Endothelial cell of umbilical vein (primary cell): ENCODE data around the gene SPDEF. TPM values are rescaled to one million over a fixed set of nuclear protein-coding genes. Genes with fewer than 3 reads are reported as not detected.

Experiments used
- BruUV-seq: library from RNA; stranded (reverse); fragments of 400-500 nt; replicated peaks from 2 replicates; lab custom pipeline; 2021; lab: Mats Ljungman, UMichigan
- CTCF ChIA-PET: fragments of 300-600, 350-600 bp; sonication (Branson Sonifier 250); formaldehyde crosslinking; loops from one replicate; lab custom pipeline; 2021; ENCODE audit warnings: antibody characterized with exemption, inconsistent platforms; lab: Charles Lee
- POLR2A ChIA-PET: fragments of 300-600, 350-600 bp; sonication (Branson Sonifier 250); formaldehyde crosslinking; loops from one replicate; lab custom pipeline; 2021; ENCODE audit warnings: antibody characterized with exemption, inconsistent platforms; lab: Charles Lee
- DNase-seq: peaks from one replicate; pipeline ENCODE4 v3.0.0-alpha.2; 2011; ENCODE audit warnings: low read depth, low spot score
- FAIRE-seq: peaks from 2 replicates; lab custom pipeline; 2011; peaks lifted over from hg19 to GRCh38; lab: Jason Lieb, UNC
- H2AFZ ChIP-seq: 2 replicates; pipeline ENCODE4 v1.6.0; 2012; ENCODE audit warnings: low read depth, low read length, control low read depth, inconsistent platforms
- H3K27ac ChIP-seq: 2 replicates; pipeline ENCODE4 v1.5.1; 2011; ENCODE audit warnings: low read depth, mild to moderate bottlenecking, control low read depth, low read length, moderate library complexity; ENCODE audit not compliant: insufficient read depth
- H3K27me3 ChIP-seq, 2 experiments: 2 replicates each; pipeline versions ENCODE4 v1.6.0 to v1.6.1; 2011; ENCODE audit warnings: low read length in 2 of 2, mixed read lengths in 1 of 2; ENCODE audit not compliant: control insufficient read depth in 2 of 2, insufficient read depth in 2 of 2
- H3K36me3 ChIP-seq, 2 experiments: 2 replicates in 1 of 2; 3 replicates in 1 of 2; pipeline ENCODE4 v1.5.1; 2011; ENCODE audit warnings: low read length in 2 of 2, mild to moderate bottlenecking in 1 of 2, moderate library complexity in 1 of 2; ENCODE audit not compliant: control insufficient read depth in 2 of 2, insufficient read depth in 2 of 2; ENCODE audit errors: extremely low read depth in 1 of 2
- H3K4me1 ChIP-seq: 3 replicates; pipeline ENCODE4 v1.5.1; 2011; ENCODE audit warnings: mild to moderate bottlenecking, low read length; ENCODE audit not compliant: control insufficient read depth, insufficient read depth; ENCODE audit errors: extremely low read depth
- H3K4me2 ChIP-seq: 2 replicates; pipeline ENCODE4 v1.6.1; 2011; ENCODE audit warnings: low read length, control low read depth, mixed read lengths; ENCODE audit not compliant: insufficient read depth
- H3K4me3 ChIP-seq, 3 experiments: fragments of 200-600 bp in 1 of 3; sonication (generic), shearing (Covaris generic) in 1 of 3; replicated peaks in 1 of 3; 2 replicates each; pipeline ENCODE4 v1.5.1; 2011 to 2016; ENCODE audit warnings: control low read depth in 3 of 3, low read length in 3 of 3, mild to moderate bottlenecking in 2 of 3, inconsistent platforms in 1 of 3, low read depth in 1 of 3, moderate library complexity in 1 of 3; ENCODE audit not compliant: insufficient read depth in 1 of 3
- H3K79me2 ChIP-seq: 2 replicates; pipeline ENCODE4 v1.6.0; 2012; ENCODE audit warnings: low read length, inconsistent platforms; ENCODE audit not compliant: control insufficient read depth, insufficient read depth
- H3K9ac ChIP-seq: replicated peaks from 2 replicates; pipeline ENCODE3; 2011; ENCODE audit warnings: low read length, control low read depth; ENCODE audit not compliant: insufficient read depth; ENCODE audit errors: extremely low read depth
- H3K9me1 ChIP-seq: replicated peaks from 3 replicates; pipeline ENCODE4 v1.6.0; 2011; ENCODE audit warnings: mild to moderate bottlenecking, low read length; ENCODE audit not compliant: control insufficient read depth, insufficient read depth; ENCODE audit errors: extremely low read depth
- H3K9me3 ChIP-seq: replicated peaks from 2 replicates; pipeline ENCODE4 v1.5.1; 2012; ENCODE audit warnings: low read length, inconsistent platforms; ENCODE audit not compliant: control insufficient read depth, insufficient read depth
- H4K20me1 ChIP-seq: replicated peaks from 2 replicates; pipeline ENCODE3; 2011; ENCODE audit warnings: mild to moderate bottlenecking, low read length; ENCODE audit not compliant: control insufficient read depth, insufficient read depth; ENCODE audit errors: extremely low read depth
- EZH2 ChIP-seq: IDR thresholded peaks from 2 replicates; pipeline ENCODE4 v1.6.1; 2012; ENCODE audit warnings: borderline replicate concordance, low read depth, mild to moderate bottlenecking, moderate library complexity, low read length, inconsistent platforms; ENCODE audit not compliant: severe bottlenecking
- FOS ChIP-seq: IDR thresholded peaks from 2 replicates; pipeline ENCODE4 v1.6.1; 2011; ENCODE audit warnings: mild to moderate bottlenecking, low read length, moderate library complexity, borderline replicate concordance; ENCODE audit not compliant: insufficient read depth
- GATA2 ChIP-seq: IDR thresholded peaks from 2 replicates; pipeline ENCODE4 v1.7.0; 2011; ENCODE audit warnings: low read depth, mild to moderate bottlenecking, moderate library complexity, mixed read lengths, low read length; ENCODE audit not compliant: insufficient read length, insufficient read depth
- JUN ChIP-seq: IDR thresholded peaks from 2 replicates; pipeline ENCODE4 v1.6.1; 2011; ENCODE audit warnings: borderline replicate concordance, low read depth; ENCODE audit not compliant: insufficient read length, insufficient read depth
- MYC ChIP-seq: IDR thresholded peaks from one replicate; pipeline ENCODE4 v1.6.1; 2011; ENCODE audit warnings: mild to moderate bottlenecking, low read depth, low read length
- POLR2A ChIP-seq: IDR thresholded peaks from 2 replicates; pipeline ENCODE4 v1.6.1; 2012; ENCODE audit warnings: low read depth, mild to moderate bottlenecking, control low read depth, low read length
- POLR2AphosphoS5 ChIP-seq: IDR thresholded peaks from 2 replicates; pipeline ENCODE4 v1.6.1; 2012; ENCODE audit warnings: low read depth, mild to moderate bottlenecking, control low read depth, low read length, moderate library complexity; ENCODE audit not compliant: insufficient read depth
- dilution Hi-C: fragments of 300-500 bp; cut with MboI; formaldehyde crosslinking; loops from one replicate; pipeline ENCODE4 v1.15.0; 2019; ENCODE audit warnings: low sequenced_read_pairs; ENCODE audit not compliant: extremely low pct_ligation_motif_present
- intact Hi-C: fragments of 100-400 bp; cut with micrococcal nuclease; formaldehyde crosslinking; loops from one replicate; pipeline ENCODE4 v1.10.0; 2022
- polyA plus RNA-seq, 4 experiments: library from polyadenylated mRNA; depleted of rRNA in 3 of 4; stranded (reverse) in 3 of 4; unstranded in 1 of 4; fragments of >200 nt; gene quantifications; 2 replicates each; pipeline versions ENCODE4 v1.2.1 to v1.2.3, GENCODE V29; 2011 to 2012; ENCODE audit warnings: missing spikeins in 1 of 4
- total RNA-seq: library from RNA; stranded (reverse); gene quantifications from 2 replicates; pipeline ENCODE4 v1.2.3, GENCODE V29; 2021
- TF ChIP-seq, protein P1 (sequence below): IDR thresholded peaks from 2 replicates; pipeline ENCODE4 v1.6.1; 2011; ENCODE audit not compliant: insufficient read depth, insufficient read length
- TF ChIP-seq, protein P2 (sequence below), 2 donors: IDR thresholded peaks; 1 replicate in 1 of 2; 2 replicates in 1 of 2; pipeline ENCODE4 v1.5.1; 2011; ENCODE audit warnings: low read length in 2 of 2, mild to moderate bottlenecking in 2 of 2, moderate library complexity in 2 of 2, control low read depth in 1 of 2, inconsistent platforms in 1 of 2, low read depth in 1 of 2; ENCODE audit not compliant: insufficient read depth in 1 of 2; ENCODE audit errors: extremely low read depth in 1 of 2

Gene SPDEF
- total and polyA plus RNA-seq, 2 donors (not counting 3 experiments of a cell fraction or from before 2014, with no cell fraction given) = not detected

DNA sequence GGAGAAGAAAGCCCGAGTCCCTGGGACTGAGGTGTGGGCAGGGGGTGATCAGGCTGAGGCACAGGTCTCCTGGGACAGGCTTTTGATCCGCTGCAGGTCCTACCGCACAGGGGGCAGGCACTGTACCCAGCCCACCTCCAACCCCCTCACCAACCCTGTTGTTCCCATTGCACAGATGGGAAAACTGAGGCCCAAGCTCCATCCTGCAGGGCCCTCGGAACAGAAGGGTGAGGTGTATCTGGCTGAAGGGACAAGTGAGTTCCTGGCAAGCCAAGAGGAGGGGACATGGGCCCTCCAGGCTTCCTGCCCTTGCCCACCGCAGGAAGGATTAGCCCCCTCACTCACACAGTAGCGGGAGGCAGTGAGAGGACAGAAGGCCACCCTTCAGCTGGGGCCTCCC is 16.5 kb upstream of the SPDEF start:
- intact Hi-C loops = no loop called here
- DNase-seq = no peak
- H3K27me3 ChIP-seq = no peaks in the 10 kb centered on the region
- FAIRE-seq = no peak
- no peaks in the 10 kb centered on the region for H3K9me1 ChIP-seq
- no peaks in the 10 kb centered on the region for H3K79me2 ChIP-seq
- no peak overlapping the region for H3K9ac ChIP-seq
- TF ChIP-seq JUN (no peak), FOS (no peak), POLR2A (no peak), POLR2AphosphoS5 (no peak), GATA2 (no peak), EZH2 (no peak), MYC (no peak)
- TF ChIP-seq, protein P1, sequence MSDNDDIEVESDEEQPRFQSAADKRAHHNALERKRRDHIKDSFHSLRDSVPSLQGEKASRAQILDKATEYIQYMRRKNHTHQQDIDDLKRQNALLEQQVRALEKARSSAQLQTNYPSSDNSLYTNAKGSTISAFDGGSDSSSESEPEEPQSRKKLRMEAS = no peak
- TF ChIP-seq, protein P2, sequence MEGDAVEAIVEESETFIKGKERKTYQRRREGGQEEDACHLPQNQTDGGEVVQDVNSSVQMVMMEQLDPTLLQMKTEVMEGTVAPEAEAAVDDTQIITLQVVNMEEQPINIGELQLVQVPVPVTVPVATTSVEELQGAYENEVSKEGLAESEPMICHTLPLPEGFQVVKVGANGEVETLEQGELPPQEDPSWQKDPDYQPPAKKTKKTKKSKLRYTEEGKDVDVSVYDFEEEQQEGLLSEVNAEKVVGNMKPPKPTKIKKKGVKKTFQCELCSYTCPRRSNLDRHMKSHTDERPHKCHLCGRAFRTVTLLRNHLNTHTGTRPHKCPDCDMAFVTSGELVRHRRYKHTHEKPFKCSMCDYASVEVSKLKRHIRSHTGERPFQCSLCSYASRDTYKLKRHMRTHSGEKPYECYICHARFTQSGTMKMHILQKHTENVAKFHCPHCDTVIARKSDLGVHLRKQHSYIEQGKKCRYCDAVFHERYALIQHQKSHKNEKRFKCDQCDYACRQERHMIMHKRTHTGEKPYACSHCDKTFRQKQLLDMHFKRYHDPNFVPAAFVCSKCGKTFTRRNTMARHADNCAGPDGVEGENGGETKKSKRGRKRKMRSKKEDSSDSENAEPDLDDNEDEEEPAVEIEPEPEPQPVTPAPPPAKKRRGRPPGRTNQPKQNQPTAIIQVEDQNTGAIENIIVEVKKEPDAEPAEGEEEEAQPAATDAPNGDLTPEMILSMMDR (IDR thresholded peaks at IDR 0.05; ENCODE audit: extremely low read depth in 1 of 2, insufficient read depth in 1 of 2, low read depth in 1 of 2, low read length in 2 of 2) = no peak
- POLR2A ChIA-PET = interaction anchor here (0.7 kb wide), 1 partner anchor 25 kb away, joined by 3 read pairs; no protein-coding TSS in a partner anchor
- H3K4me3 ChIP-seq = no peak overlapping the region
- no peaks in the 10 kb centered on the region for H4K20me1 ChIP-seq
- no peaks in the 10 kb centered on the region for H3K36me3 ChIP-seq
- dilution Hi-C loops = no loop called here
- no peak overlapping the region for H2AFZ ChIP-seq
- CTCF ChIA-PET = no interaction called here
- H3K4me2 ChIP-seq = no peak overlapping the region
- no peaks in the 10 kb centered on the region for H3K9me3 ChIP-seq
- no TSS peak for BruUV-seq
- no peak overlapping the region for H3K27ac ChIP-seq
- H3K4me1 ChIP-seq = no peaks in the 10 kb centered on the region
